ENCODE measurements around the gene TESK2.

- no peak for TF ChIP-seq CTCF (IDR thresholded peaks at IDR 0.05)
- no peak for TF ChIP-seq POLR2AphosphoS5 (IDR thresholded peaks at IDR 0.05)
Measured at GRCh38 chr1:45393718-45394302, 97.2 kb downstream of the TESK2 start.

All from sigmoid colon (tissue), 4 donors.